Measurements from ENCODE around the gene LRMDA. TPM values are rescaled to one million over a fixed set of nuclear protein-coding genes. Genes with fewer than 3 reads are reported as not detected.

Gene LRMDA
- total and polyA plus RNA-seq, 2 donors (not counting 1 experiment from before 2014, with no cell fraction given): 0.12 TPM; not detected in 1

DNA sequence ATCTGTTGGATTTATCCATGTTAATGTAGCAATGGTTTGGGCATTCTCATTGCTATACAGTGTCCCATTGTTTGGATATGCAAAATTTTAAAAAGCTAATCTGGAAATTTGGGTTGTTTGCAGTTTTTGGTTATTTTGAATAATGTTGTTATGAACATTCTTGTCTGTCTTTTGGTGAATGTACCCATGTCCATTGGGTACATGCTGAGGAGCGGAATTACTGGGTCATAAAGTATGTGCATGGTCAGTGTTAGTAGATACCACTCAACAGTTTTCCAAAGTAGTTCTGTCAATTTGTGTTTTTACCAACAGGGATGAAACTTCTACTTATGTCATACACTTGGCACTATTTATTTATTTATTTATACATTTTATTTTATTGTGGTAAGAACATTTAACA, 153.9 kb downstream of the LRMDA start:
- no peak overlapping the region for H3K27ac Mint-ChIP-seq
- H3K9me3 ChIP-seq (ENCODE audit: control extremely low read depth in 1 of 3, control insufficient read depth in 2 of 3, insufficient read depth in 1 of 3, low read length in 2 of 3): peaks cover 0 to 13% (median 9%) of the 10 kb centered on the region in 3 donors
- no peak overlapping the region for H3K4me2 ChIP-seq (replicated peaks; ENCODE audit: low read depth, low read length, poor library complexity, severe bottlenecking)
- H3K27me3 ChIP-seq (replicated peaks in 1 of 4; ENCODE audit: control extremely low read depth in 1 of 4, control insufficient read depth in 3 of 4, insufficient read depth in 4 of 4, low read length in 3 of 4): no peaks in the 10 kb centered on the region
- TF ChIP-seq, protein P1, sequence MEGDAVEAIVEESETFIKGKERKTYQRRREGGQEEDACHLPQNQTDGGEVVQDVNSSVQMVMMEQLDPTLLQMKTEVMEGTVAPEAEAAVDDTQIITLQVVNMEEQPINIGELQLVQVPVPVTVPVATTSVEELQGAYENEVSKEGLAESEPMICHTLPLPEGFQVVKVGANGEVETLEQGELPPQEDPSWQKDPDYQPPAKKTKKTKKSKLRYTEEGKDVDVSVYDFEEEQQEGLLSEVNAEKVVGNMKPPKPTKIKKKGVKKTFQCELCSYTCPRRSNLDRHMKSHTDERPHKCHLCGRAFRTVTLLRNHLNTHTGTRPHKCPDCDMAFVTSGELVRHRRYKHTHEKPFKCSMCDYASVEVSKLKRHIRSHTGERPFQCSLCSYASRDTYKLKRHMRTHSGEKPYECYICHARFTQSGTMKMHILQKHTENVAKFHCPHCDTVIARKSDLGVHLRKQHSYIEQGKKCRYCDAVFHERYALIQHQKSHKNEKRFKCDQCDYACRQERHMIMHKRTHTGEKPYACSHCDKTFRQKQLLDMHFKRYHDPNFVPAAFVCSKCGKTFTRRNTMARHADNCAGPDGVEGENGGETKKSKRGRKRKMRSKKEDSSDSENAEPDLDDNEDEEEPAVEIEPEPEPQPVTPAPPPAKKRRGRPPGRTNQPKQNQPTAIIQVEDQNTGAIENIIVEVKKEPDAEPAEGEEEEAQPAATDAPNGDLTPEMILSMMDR (IDR thresholded peaks at IDR 0.05): no peak
- no peak for TF ChIP-seq EZH2 (IDR thresholded peaks at IDR 0.05; ENCODE audit: borderline replicate concordance, insufficient read depth, low read depth, low read length, poor library complexity, severe bottlenecking)
- H3K4me1 Mint-ChIP-seq: no peaks in the 10 kb centered on the region
- H3K27me3 Mint-ChIP-seq: peaks cover 2% of the 10 kb centered on the region
- no peak overlapping the region for H2AFZ ChIP-seq (ENCODE audit: insufficient read depth, low read depth, low read length, poor library complexity, severe bottlenecking)
- H3K79me2 ChIP-seq (ENCODE audit: control insufficient read depth, insufficient read depth, low read length): no peaks in the 10 kb centered on the region
- intact Hi-C loops (cut with micrococcal nuclease): no loop called here
- H3K4me3 Mint-ChIP-seq: no peak overlapping the region
- ATAC-seq (ENCODE audit: low read depth) (no peak), DNase-seq (no peak)
- WGBS (ENCODE audit: insufficient coverage): no CpG with 5 or more reads among the region's 1 CpG
- H3K9me3 Mint-ChIP-seq (ENCODE audit: insufficient read depth): peaks cover 10% of the 10 kb centered on the region
- no peaks in the 10 kb centered on the region for H4K20me1 ChIP-seq (ENCODE audit: control insufficient read depth, insufficient read depth, low read length, poor library complexity, severe bottlenecking)
- ChIA-PET POLR2A (no interaction called here), CTCF (no interaction called here)
- no peak overlapping the region for H3K9ac ChIP-seq (ENCODE audit: low read length)
- H3K4me1 ChIP-seq (ENCODE audit: control insufficient read depth in 2 of 2, insufficient read depth in 2 of 2, low read length in 2 of 2): no peaks in the 10 kb centered on the region
- H3K4me3 ChIP-seq (ENCODE audit: control extremely low read depth in 1 of 5, extremely low read depth in 1 of 5, insufficient read depth in 1 of 5, low read depth in 2 of 5, low read length in 4 of 5): no peak overlapping the region
- no peak overlapping the region for H3K27ac ChIP-seq (ENCODE audit: low read length in 2 of 2)
- H3K36me3 ChIP-seq (replicated peaks in 1 of 2; ENCODE audit: control extremely low read depth in 1 of 2, control insufficient read depth in 1 of 2, extremely low read depth in 1 of 2, insufficient read depth in 2 of 2, low read length in 1 of 2): no peaks in the 10 kb centered on the region

DNA sequence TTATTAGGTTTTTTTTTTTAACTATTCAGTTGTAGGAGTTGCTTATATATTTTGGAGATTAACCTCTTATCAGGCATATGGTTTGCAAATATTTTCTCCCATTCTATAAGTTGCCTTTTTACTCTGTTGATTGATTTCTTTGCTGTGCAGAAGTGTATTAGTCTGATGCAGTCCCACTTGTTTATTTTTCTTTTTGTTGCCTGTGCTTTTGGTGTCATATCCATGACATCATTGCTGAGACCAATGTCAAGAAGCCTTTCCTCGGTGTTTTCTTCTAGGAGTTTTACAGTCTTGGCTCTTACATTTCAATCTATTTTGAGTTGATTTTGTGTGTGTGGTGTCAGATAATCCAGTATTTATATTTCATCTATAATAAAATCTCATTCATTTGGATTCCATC, 155.4 kb downstream of the LRMDA start:
- H3K4me2 ChIP-seq (replicated peaks; ENCODE audit: low read depth, low read length, poor library complexity, severe bottlenecking): no peak overlapping the region
- H3K27ac Mint-ChIP-seq: no peak overlapping the region
- H3K27me3 ChIP-seq (replicated peaks in 1 of 4; ENCODE audit: control extremely low read depth in 1 of 4, control insufficient read depth in 3 of 4, insufficient read depth in 4 of 4, low read length in 3 of 4): no peaks in the 10 kb centered on the region
- no peak overlapping the region for H3K9ac ChIP-seq (ENCODE audit: low read length)
- no peaks in the 10 kb centered on the region for H4K20me1 ChIP-seq (ENCODE audit: control insufficient read depth, insufficient read depth, low read length, poor library complexity, severe bottlenecking)
- ChIA-PET POLR2A (no interaction called here), CTCF (no interaction called here)
- no peak overlapping the region for H2AFZ ChIP-seq (ENCODE audit: insufficient read depth, low read depth, low read length, poor library complexity, severe bottlenecking)
- intact Hi-C loops (cut with micrococcal nuclease): no loop called here
- no peaks in the 10 kb centered on the region for H3K4me1 Mint-ChIP-seq
- no peaks in the 10 kb centered on the region for H3K36me3 ChIP-seq (replicated peaks in 1 of 2; ENCODE audit: control extremely low read depth in 1 of 2, control insufficient read depth in 1 of 2, extremely low read depth in 1 of 2, insufficient read depth in 2 of 2, low read length in 1 of 2)
- no peaks in the 10 kb centered on the region for H3K4me1 ChIP-seq (ENCODE audit: control insufficient read depth in 2 of 2, insufficient read depth in 2 of 2, low read length in 2 of 2)
- H3K79me2 ChIP-seq (ENCODE audit: control insufficient read depth, insufficient read depth, low read length): no peaks in the 10 kb centered on the region
- no peak overlapping the region for H3K4me3 ChIP-seq (ENCODE audit: control extremely low read depth in 1 of 5, extremely low read depth in 1 of 5, insufficient read depth in 1 of 5, low read depth in 2 of 5, low read length in 4 of 5)
- peaks cover 10% of the 10 kb centered on the region for H3K9me3 Mint-ChIP-seq (ENCODE audit: insufficient read depth)
- H3K4me3 Mint-ChIP-seq: no peak overlapping the region
- H3K27me3 Mint-ChIP-seq: peaks cover 6% of the 10 kb centered on the region
- no peak overlapping the region for H3K27ac ChIP-seq (ENCODE audit: low read length in 2 of 2)
- peaks cover 0 to 12% (median 7%) of the 10 kb centered on the region in 3 donors for H3K9me3 ChIP-seq (ENCODE audit: control extremely low read depth in 1 of 3, control insufficient read depth in 2 of 3, insufficient read depth in 1 of 3, low read length in 2 of 3)
- DNase-seq (no peak), ATAC-seq (ENCODE audit: low read depth) (no peak)
- no CpG with 5 or more reads among the region's 1 CpG for WGBS (ENCODE audit: insufficient coverage)
- TF ChIP-seq, protein P1 (IDR thresholded peaks at IDR 0.05): no peak
- no peak for TF ChIP-seq EZH2 (IDR thresholded peaks at IDR 0.05; ENCODE audit: borderline replicate concordance, insufficient read depth, low read depth, low read length, poor library complexity, severe bottlenecking)
